Activated CD8-positive, alpha-beta T cell treated with anti-CD3 and anti-CD28 coated beads for 36 hours (primary cell): ENCODE measurements around the gene SEMA3D. TPM values are rescaled to one million over a fixed set of nuclear protein-coding genes. Genes with fewer than 3 reads are reported as not detected.

ENCODE experiments used
- ATAC-seq: fragments of 200-7000 bp; cut with Tn5 transposase; one replicate; pipeline ENCODE4 v1.10.0; 2021; ENCODE audit warnings: mild to moderate bottlenecking, moderate library complexity
- CTCF ChIA-PET: fragments of 350-600 bp; sonication (Branson Sonifier 250); formaldehyde crosslinking; loops from one replicate; lab custom pipeline; 2021; ENCODE audit warnings: antibody characterized with exemption; lab: Charles Lee
- POLR2A ChIA-PET: fragments of 350-600 bp; sonication (Branson Sonifier 250); formaldehyde crosslinking; loops from one replicate; lab custom pipeline; 2021; ENCODE audit warnings: antibody characterized with exemption; lab: Charles Lee
- DNase-seq: peaks from one replicate; pipeline ENCODE4 v3.0.0-alpha.2; 2020
- H3K27ac Mint-ChIP-seq: one replicate; pipeline ENCODE4 v1.8.0; 2021; ENCODE audit warnings: mild to moderate bottlenecking, mixed read lengths
- H3K27me3 Mint-ChIP-seq: one replicate; pipeline ENCODE4 v1.8.0; 2021; ENCODE audit warnings: mixed read lengths
- H3K36me3 Mint-ChIP-seq: one replicate; pipeline ENCODE4 v1.8.0; 2021; ENCODE audit warnings: low read depth, mixed read lengths
- H3K4me1 Mint-ChIP-seq: one replicate; pipeline ENCODE4 v1.8.0; 2021; ENCODE audit warnings: low read depth, mixed read lengths
- H3K4me3 Mint-ChIP-seq: one replicate; pipeline ENCODE4 v1.8.0; 2021; ENCODE audit warnings: mild to moderate bottlenecking, moderate library complexity, mixed read lengths
- H3K9me3 Mint-ChIP-seq: one replicate; pipeline ENCODE4 v1.8.0; 2021; ENCODE audit warnings: mixed read lengths
- CTCF ChIP-seq: fragments of 200-600 bp; IDR thresholded peaks from one replicate; pipeline ENCODE4 v1.8.0; 2022; ENCODE audit warnings: antibody characterized with exemption, mild to moderate bottlenecking
- intact Hi-C: fragments of 100-400 bp; cut with micrococcal nuclease; formaldehyde crosslinking; loops from one replicate; pipeline ENCODE4 v1.10.0; 2022
- total RNA-seq, 2 experiments: library from RNA; stranded (reverse); gene quantifications; one replicate each; pipeline ENCODE4 v1.2.3, GENCODE V29; 2021

Gene SEMA3D
- total RNA-seq, 2 experiments from 2014 or later: not detected

GRCh38 chr7:85067371-85067770 lies 119.5 kb downstream of the SEMA3D start:
- Mint-ChIP-seq H3K27ac (no peak overlapping the region), H3K27me3 (no peaks in the 10 kb centered on the region), H3K36me3 (no peaks in the 10 kb centered on the region), H3K9me3 (no peaks in the 10 kb centered on the region), H3K4me3 (no peak overlapping the region), H3K4me1 (no peaks in the 10 kb centered on the region)
- ATAC-seq (no peak), DNase-seq (no peak)
- intact Hi-C loops: no loop called here
- CTCF ChIA-PET: no interaction called here
- POLR2A ChIA-PET: no interaction called here
- no peak for TF ChIP-seq CTCF

GRCh38 chr7:85065888-85066485 lies 120.9 kb downstream of the SEMA3D start:
- H3K9me3 Mint-ChIP-seq: no peaks in the 10 kb centered on the region
- DNase-seq (no peak), ATAC-seq (no peak)
- ChIA-PET POLR2A (no interaction called here), CTCF (no interaction called here)
- H3K36me3 Mint-ChIP-seq: no peaks in the 10 kb centered on the region
- H3K4me3 Mint-ChIP-seq: no peak overlapping the region
- intact Hi-C loops: no loop called here
- TF ChIP-seq CTCF: no peak
- H3K27ac Mint-ChIP-seq: no peak overlapping the region
- H3K27me3 Mint-ChIP-seq: no peaks in the 10 kb centered on the region
- H3K4me1 Mint-ChIP-seq: no peaks in the 10 kb centered on the region

- Mint-ChIP-seq H3K27ac (no peak overlapping the region), H3K4me3 (no peak overlapping the region), H3K4me1 (no peaks in the 10 kb centered on the region), H3K9me3 (no peaks in the 10 kb centered on the region), H3K27me3 (no peaks in the 10 kb centered on the region), H3K36me3 (no peaks in the 10 kb centered on the region)
- TF ChIP-seq CTCF: no peak
- ChIA-PET CTCF (no interaction called here), POLR2A (no interaction called here)
- intact Hi-C loops: no loop called here
- DNase-seq (no peak), ATAC-seq (no peak)
Measured at GRCh38 chr7:85065306-85065705, 121.5 kb downstream of the SEMA3D start.

- TF ChIP-seq CTCF: no peak
- intact Hi-C loops: no loop called here
- no peaks in the 10 kb centered on the region for H3K9me3 Mint-ChIP-seq
- no peaks in the 10 kb centered on the region for H3K4me1 Mint-ChIP-seq
- no peak overlapping the region for H3K27ac Mint-ChIP-seq
- no peak overlapping the region for H3K4me3 Mint-ChIP-seq
- POLR2A ChIA-PET: no interaction called here
- H3K36me3 Mint-ChIP-seq: no peaks in the 10 kb centered on the region
- CTCF ChIA-PET: no interaction called here
- no peak for ATAC-seq
- no peaks in the 10 kb centered on the region for H3K27me3 Mint-ChIP-seq
- DNase-seq: no peak
Measured at GRCh38 chr7:85062651-85063050, 124.2 kb downstream of the SEMA3D start.

- no peak overlapping the region for H3K4me3 Mint-ChIP-seq
Measured at GRCh38 chr7:85061456-85061855, 125.4 kb downstream of the SEMA3D start.

More at GRCh38 chr7:85061456-85061855, 125.4 kb downstream of the SEMA3D start:
- no peaks in the 10 kb centered on the region for H3K36me3 Mint-ChIP-seq
- ChIA-PET CTCF (no interaction called here), POLR2A (no interaction called here)
- no peak for DNase-seq
- no peaks in the 10 kb centered on the region for H3K9me3 Mint-ChIP-seq
- H3K27me3 Mint-ChIP-seq: no peaks in the 10 kb centered on the region
- intact Hi-C loops: no loop called here
- H3K27ac Mint-ChIP-seq: no peak overlapping the region
- ATAC-seq: no peak
- no peak for TF ChIP-seq CTCF
- H3K4me1 Mint-ChIP-seq: no peaks in the 10 kb centered on the region
